ENCODE results near the gene C1orf159.

GRCh38 chr1:1085171-1085841 lies 30.6 kb downstream of the C1orf159 start:
- TF ChIP-seq ZNF639 (tag by site-specific recombination; IDR thresholded peaks at IDR 0.05) (no peak), REPIN1 (tag by site-specific recombination; IDR thresholded peaks at IDR 0.05; ENCODE audit: low read depth) (no peak), KLF1 (tag by site-specific recombination; IDR thresholded peaks at IDR 0.05) (no peak), ZNF423 (tag by site-specific recombination; IDR thresholded peaks at IDR 0.05) (no peak), ZNF146 (tag by site-specific recombination; IDR thresholded peaks at IDR 0.05) (no peak), PATZ1 (tag by site-specific recombination; IDR thresholded peaks at IDR 0.05) (no peak)
- TF ChIP-seq, protein P1, sequence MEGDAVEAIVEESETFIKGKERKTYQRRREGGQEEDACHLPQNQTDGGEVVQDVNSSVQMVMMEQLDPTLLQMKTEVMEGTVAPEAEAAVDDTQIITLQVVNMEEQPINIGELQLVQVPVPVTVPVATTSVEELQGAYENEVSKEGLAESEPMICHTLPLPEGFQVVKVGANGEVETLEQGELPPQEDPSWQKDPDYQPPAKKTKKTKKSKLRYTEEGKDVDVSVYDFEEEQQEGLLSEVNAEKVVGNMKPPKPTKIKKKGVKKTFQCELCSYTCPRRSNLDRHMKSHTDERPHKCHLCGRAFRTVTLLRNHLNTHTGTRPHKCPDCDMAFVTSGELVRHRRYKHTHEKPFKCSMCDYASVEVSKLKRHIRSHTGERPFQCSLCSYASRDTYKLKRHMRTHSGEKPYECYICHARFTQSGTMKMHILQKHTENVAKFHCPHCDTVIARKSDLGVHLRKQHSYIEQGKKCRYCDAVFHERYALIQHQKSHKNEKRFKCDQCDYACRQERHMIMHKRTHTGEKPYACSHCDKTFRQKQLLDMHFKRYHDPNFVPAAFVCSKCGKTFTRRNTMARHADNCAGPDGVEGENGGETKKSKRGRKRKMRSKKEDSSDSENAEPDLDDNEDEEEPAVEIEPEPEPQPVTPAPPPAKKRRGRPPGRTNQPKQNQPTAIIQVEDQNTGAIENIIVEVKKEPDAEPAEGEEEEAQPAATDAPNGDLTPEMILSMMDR (tag by site-specific recombination; IDR thresholded peaks at IDR 0.05): no peak
